GM12875 (cell line): ENCODE data around the gene FNDC11.

Experiments
- H3K4me3 ChIP-seq: one replicate; pipeline ENCODE4 v1.5.1; 2011; ENCODE audit warnings: low read depth, low read length, control low read depth
- CTCF ChIP-seq: IDR thresholded peaks from 2 replicates; pipeline ENCODE4 v1.5.1; 2011; ENCODE audit warnings: low read depth, mild to moderate bottlenecking, control low read depth, inconsistent platforms, low read length, moderate library complexity, borderline replicate concordance; ENCODE audit not compliant: insufficient read depth

Gene FNDC11

GRCh38 chr20:63553933-63554290 lies at the start of gene FNDC11:
Gene FNDC11, plus strand, starts transcription at chr20:63554159. Its CDS starts 1,505 bp downstream, at chr20:63555664.
- no peak for TF ChIP-seq CTCF
- H3K4me3 ChIP-seq, result peak within 1 kb of the TSS; percentile 57

- H3K4me3 ChIP-seq, result no peak overlapping the region
- no peak for TF ChIP-seq CTCF
Measured at GRCh38 chr20:63504642-63505041, 49.3 kb upstream of the FNDC11 start.

- no peak overlapping the region for H3K4me3 ChIP-seq
- no peak for TF ChIP-seq CTCF
Measured at GRCh38 chr20:63505281-63505680, 48.7 kb upstream of the FNDC11 start.

GRCh38 chr20:63505723-63506122 lies 48.2 kb upstream of the FNDC11 start:
- no peak for TF ChIP-seq CTCF

GRCh38 chr20:63507083-63507743 lies 46.7 kb upstream of the FNDC11 start:
- TF ChIP-seq CTCF, result no peak
- H3K4me3 ChIP-seq, result no peak overlapping the region

More at GRCh38 chr20:63505723-63506122, 48.2 kb upstream of the FNDC11 start:
- H3K4me3 ChIP-seq, result no peak overlapping the region

GRCh38 chr20:63508072-63508768 lies 45.7 kb upstream of the FNDC11 start:
- TF ChIP-seq CTCF, result no peak

GRCh38 chr20:63509088-63509564 lies 44.8 kb upstream of the FNDC11 start:
- no peak overlapping the region for H3K4me3 ChIP-seq
- TF ChIP-seq CTCF, result no peak

More at GRCh38 chr20:63508072-63508768, 45.7 kb upstream of the FNDC11 start:
- H3K4me3 ChIP-seq, result no peak overlapping the region
